HL-60 (cell line): ENCODE measurements around the gene OTUB1.

Experiments
- DNase-seq, 2 experiments: peaks; one replicate each; pipeline ENCODE4 v3.0.0-alpha.2; 2010 to 2020; ENCODE audit warnings: low read depth in 1 of 2, low spot score in 1 of 2
- H3K27ac ChIP-seq: fragments of 250-450 bp; sonication (Bioruptor Pico); replicated peaks from 2 replicates; pipeline ENCODE4 v1.5.1; 2020; ENCODE audit warnings: mild to moderate bottlenecking, moderate library complexity
- H3K27me3 ChIP-seq: fragments of 250-450 bp; sonication (Bioruptor Pico); 2 replicates; pipeline ENCODE4 v1.5.1; 2021; ENCODE audit warnings: mild to moderate bottlenecking, moderate library complexity; ENCODE audit not compliant: insufficient read depth, poor library complexity, severe bottlenecking
- H3K4me3 ChIP-seq: replicated peaks from 2 replicates; pipeline ENCODE4 v1.5.1; 2011; ENCODE audit warnings: mild to moderate bottlenecking, control low read depth, low read length; ENCODE audit not compliant: insufficient read depth
- GABPA ChIP-seq: IDR thresholded peaks from 2 replicates; pipeline ENCODE4 v1.6.1; 2012; ENCODE audit warnings: low read depth
- POLR2AphosphoS5 ChIP-seq: IDR thresholded peaks from 2 replicates; pipeline ENCODE4 v1.6.1; 2012; ENCODE audit warnings: low read depth
- SPI1 ChIP-seq: IDR thresholded peaks from 2 replicates; pipeline ENCODE4 v1.6.1; 2012; ENCODE audit warnings: low read depth, mild to moderate bottlenecking, borderline replicate concordance
- TF ChIP-seq, protein P1 (sequence below): IDR thresholded peaks from one replicate; pipeline ENCODE4 v1.5.1; 2011; ENCODE audit warnings: low read length, control low read depth, inconsistent platforms; ENCODE audit not compliant: insufficient read depth
- TF ChIP-seq, protein P2 (sequence below): IDR thresholded peaks from 2 replicates; pipeline ENCODE4 v1.6.1; 2012; ENCODE audit warnings: low read depth; ENCODE audit not compliant: insufficient replicate concordance

Gene OTUB1

DNA sequence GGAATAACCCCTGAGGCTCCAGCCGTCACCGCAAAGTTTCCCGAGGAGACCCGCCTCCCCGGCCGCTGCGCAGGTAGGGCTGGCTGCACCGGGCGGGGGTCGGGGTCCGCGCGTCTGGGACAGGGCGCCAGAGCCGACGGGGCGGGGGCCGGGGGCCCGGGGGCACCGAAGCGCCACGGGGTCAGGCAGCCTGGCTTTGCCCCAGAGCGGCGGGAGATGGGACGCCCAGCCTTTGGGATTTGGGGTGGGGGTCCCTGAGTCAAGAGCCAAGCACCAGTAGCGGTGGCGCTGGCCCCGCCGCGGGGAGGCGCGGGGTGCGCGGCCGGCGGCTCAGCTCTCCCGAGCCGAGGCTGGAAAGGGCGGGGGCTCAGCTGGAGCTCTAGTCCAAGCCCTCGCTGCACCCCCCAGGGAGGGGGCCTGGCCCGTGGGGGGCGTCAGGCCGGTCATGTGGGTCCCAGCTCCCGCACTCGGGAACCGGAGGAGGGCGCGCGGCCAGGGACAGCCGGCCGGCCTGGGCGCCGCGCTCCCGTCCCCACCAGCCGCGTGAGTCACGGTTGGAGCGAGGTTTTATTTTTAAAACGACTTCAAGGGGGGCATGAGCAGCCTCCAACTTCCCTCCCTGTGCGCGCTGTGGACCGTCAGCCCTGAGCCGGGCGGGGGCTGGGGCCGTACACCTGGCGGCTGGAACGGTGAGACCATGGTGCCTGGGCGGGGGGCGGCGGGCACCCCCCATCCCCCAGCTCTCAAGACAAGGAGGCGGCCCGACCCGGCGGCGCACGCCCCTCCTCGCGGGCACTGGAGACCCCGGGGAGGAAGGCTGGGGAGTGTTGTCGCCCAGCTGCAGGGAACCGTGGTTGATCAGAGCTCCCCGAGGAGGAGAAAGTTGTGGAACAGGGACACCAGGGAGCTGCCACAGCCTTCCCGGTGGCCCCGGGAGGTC is 50.1 kb downstream of the OTUB1 start:
- Histone ChIP-seq H3K27ac (no peak overlapping the region), H3K27me3 (peaks cover 25% of the 10 kb centered on the region), H3K4me3 (peak overlapping the region; percentile 26)
- no peak for DNase-seq
- TF ChIP-seq GABPA (no peak), SPI1 (no peak), POLR2AphosphoS5 (no peak)
- TF ChIP-seq, protein P1, sequence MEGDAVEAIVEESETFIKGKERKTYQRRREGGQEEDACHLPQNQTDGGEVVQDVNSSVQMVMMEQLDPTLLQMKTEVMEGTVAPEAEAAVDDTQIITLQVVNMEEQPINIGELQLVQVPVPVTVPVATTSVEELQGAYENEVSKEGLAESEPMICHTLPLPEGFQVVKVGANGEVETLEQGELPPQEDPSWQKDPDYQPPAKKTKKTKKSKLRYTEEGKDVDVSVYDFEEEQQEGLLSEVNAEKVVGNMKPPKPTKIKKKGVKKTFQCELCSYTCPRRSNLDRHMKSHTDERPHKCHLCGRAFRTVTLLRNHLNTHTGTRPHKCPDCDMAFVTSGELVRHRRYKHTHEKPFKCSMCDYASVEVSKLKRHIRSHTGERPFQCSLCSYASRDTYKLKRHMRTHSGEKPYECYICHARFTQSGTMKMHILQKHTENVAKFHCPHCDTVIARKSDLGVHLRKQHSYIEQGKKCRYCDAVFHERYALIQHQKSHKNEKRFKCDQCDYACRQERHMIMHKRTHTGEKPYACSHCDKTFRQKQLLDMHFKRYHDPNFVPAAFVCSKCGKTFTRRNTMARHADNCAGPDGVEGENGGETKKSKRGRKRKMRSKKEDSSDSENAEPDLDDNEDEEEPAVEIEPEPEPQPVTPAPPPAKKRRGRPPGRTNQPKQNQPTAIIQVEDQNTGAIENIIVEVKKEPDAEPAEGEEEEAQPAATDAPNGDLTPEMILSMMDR: no peak
- TF ChIP-seq, protein P2, sequence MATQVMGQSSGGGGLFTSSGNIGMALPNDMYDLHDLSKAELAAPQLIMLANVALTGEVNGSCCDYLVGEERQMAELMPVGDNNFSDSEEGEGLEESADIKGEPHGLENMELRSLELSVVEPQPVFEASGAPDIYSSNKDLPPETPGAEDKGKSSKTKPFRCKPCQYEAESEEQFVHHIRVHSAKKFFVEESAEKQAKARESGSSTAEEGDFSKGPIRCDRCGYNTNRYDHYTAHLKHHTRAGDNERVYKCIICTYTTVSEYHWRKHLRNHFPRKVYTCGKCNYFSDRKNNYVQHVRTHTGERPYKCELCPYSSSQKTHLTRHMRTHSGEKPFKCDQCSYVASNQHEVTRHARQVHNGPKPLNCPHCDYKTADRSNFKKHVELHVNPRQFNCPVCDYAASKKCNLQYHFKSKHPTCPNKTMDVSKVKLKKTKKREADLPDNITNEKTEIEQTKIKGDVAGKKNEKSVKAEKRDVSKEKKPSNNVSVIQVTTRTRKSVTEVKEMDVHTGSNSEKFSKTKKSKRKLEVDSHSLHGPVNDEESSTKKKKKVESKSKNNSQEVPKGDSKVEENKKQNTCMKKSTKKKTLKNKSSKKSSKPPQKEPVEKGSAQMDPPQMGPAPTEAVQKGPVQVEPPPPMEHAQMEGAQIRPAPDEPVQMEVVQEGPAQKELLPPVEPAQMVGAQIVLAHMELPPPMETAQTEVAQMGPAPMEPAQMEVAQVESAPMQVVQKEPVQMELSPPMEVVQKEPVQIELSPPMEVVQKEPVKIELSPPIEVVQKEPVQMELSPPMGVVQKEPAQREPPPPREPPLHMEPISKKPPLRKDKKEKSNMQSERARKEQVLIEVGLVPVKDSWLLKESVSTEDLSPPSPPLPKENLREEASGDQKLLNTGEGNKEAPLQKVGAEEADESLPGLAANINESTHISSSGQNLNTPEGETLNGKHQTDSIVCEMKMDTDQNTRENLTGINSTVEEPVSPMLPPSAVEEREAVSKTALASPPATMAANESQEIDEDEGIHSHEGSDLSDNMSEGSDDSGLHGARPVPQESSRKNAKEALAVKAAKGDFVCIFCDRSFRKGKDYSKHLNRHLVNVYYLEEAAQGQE: no peak

DNA sequence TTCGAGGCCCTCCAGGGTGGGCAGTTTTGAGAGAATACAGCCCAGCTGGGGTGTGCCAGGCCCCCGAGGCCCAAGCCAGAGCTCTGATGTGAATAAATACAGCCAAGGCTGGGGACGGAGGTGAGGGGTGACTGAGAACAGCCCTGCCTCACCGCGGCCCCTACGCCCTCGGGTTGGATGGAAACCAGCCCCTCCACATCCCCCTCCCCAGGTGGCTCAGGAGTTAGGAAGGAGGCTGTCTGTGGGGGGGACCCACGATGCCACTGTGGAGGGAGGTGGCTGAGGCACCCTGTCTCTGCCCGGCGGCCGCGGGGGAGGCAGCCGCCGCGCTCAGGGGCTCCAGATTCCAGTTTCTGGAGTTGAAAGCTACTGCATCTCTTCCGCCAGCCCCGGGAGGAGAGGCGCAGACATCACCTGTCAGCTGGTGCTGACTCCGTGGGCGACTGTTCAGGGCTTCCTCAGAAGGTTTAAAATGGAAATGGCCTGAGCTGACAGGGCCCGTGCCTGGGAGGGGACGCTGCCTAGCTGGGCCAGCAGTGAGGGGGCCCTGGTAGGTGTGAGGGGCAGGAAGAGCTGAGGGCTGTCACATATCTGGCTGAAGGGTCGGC is 50.9 kb downstream of the OTUB1 start:
- peaks cover 25% of the 10 kb centered on the region for H3K27me3 ChIP-seq
- H3K27ac ChIP-seq: no peak overlapping the region
- no peak for DNase-seq
- TF ChIP-seq SPI1: no peak
- TF ChIP-seq GABPA: no peak
- TF ChIP-seq, protein P2: no peak
- TF ChIP-seq POLR2AphosphoS5: no peak; the same call in 1 of the 2 replicates
- TF ChIP-seq, protein P1: no peak
- no peak overlapping the region for H3K4me3 ChIP-seq

DNA sequence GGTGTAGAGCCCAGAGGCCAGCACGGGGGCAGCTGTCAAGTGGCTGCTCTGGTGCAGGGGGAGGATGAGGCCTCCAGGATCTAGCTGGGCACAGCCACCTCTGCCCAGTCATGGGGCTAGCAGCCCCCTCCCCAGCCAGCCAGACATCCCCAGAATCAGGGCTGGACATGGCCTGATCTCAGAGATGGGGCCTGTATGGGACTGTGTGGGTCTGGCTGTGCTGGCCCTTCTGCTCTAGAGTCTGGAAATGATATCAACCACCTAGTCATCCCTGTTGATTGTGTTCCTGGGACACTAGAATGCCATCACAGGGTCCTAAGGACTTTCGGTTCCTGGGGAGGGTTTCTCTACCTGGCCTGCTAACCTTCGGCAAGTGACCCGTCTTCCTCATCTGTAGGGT is 52.3 kb downstream of the OTUB1 start:
- H3K27ac ChIP-seq: no peak overlapping the region
- H3K4me3 ChIP-seq: no peak overlapping the region
- peaks cover 25% of the 10 kb centered on the region for H3K27me3 ChIP-seq

More for the DNA sequence above, 52.3 kb downstream of the OTUB1 start:
- TF ChIP-seq, protein P2: no peak
- no peak for TF ChIP-seq SPI1
- TF ChIP-seq, protein P1: no peak
- no peak for TF ChIP-seq POLR2AphosphoS5
- no peak for TF ChIP-seq GABPA
- no peak for DNase-seq
